AG04450 (cell line): ENCODE measurements around the gene ITPRIPL1. TPM values are rescaled to one million over a fixed set of nuclear protein-coding genes. Genes with fewer than 3 reads are reported as not detected.

ENCODE experiments used
- CTCF ChIA-PET: fragments of 300-600, 350-600 bp; formaldehyde crosslinking; extraction: SDS; loops from one replicate; lab custom pipeline; 2022; ENCODE audit warnings: antibody characterized with exemption, inconsistent platforms; lab: Charles Lee
- POLR2A ChIA-PET: fragments of 350-600 bp; formaldehyde crosslinking; extraction: SDS; loops from one replicate; lab custom pipeline; 2021; ENCODE audit warnings: antibody characterized with exemption, inconsistent platforms; lab: Yijun Ruan, JAX
- DNase-seq: peaks from one replicate; pipeline ENCODE4 v3.0.0-alpha.2; 2011; ENCODE audit warnings: low read depth, low spot score
- H3K27ac ChIP-seq: one replicate; pipeline ENCODE4 v1.5.1; 2012; ENCODE audit warnings: low read depth, low read length, control low read depth
- H3K27me3 ChIP-seq: one replicate; pipeline ENCODE4 v1.6.0; 2012; ENCODE audit warnings: low read length; ENCODE audit not compliant: control insufficient read depth, insufficient read depth
- H3K4me3 ChIP-seq: 2 replicates; pipeline ENCODE4 v1.5.1; 2011; ENCODE audit warnings: mild to moderate bottlenecking, low read depth, low read length, control low read depth
- H3K9me3 ChIP-seq: 2 replicates; pipeline ENCODE4 v1.5.1; 2012; ENCODE audit warnings: low read length; ENCODE audit not compliant: control insufficient read depth, insufficient read depth
- polyA plus RNA-seq: library from polyadenylated mRNA; depleted of rRNA; stranded (reverse); fragments of >200 nt; gene quantifications from 2 replicates; pipeline ENCODE4 v1.2.3, GENCODE V29; 2011
- TF ChIP-seq, protein P1 (sequence below): IDR thresholded peaks from 2 replicates; pipeline ENCODE4 v1.5.1; 2011; ENCODE audit warnings: low read depth, low read length, control low read depth, inconsistent platforms

Gene ITPRIPL1
- polyA plus RNA-seq, 1 experiment: 3.7 TPM

DNA sequence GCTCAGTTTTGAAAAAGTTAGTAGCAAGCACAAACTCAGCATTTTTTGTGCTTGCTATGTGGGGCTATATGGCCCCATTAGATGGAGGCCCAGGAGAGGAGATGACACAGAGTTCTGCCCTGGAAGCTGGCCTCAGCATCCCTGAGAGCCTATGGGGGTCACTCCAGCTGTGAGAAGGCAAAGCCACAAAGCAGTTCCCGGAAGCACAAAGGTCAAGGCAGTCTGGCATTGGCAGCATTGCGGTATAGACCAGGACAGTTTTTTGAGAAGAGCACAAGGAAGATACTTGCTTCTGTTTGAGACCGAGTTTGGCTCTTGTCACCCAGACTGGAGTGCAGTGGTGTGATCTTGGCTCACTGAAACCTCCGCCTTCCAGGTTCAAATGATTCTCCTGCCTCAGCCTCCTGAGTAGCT, 7.5 kb upstream of the ITPRIPL1 start:
- no peaks in the 10 kb centered on the region for H3K27me3 ChIP-seq
- no peak overlapping the region for H3K4me3 ChIP-seq
- peak overlapping the region; percentile 31 for H3K27ac ChIP-seq
- ChIA-PET CTCF (no interaction called here), POLR2A (no interaction called here)
- DNase-seq: no peak
- no peaks in the 10 kb centered on the region; the same call in 1 of the 2 replicates for H3K9me3 ChIP-seq
- TF ChIP-seq, protein P1, sequence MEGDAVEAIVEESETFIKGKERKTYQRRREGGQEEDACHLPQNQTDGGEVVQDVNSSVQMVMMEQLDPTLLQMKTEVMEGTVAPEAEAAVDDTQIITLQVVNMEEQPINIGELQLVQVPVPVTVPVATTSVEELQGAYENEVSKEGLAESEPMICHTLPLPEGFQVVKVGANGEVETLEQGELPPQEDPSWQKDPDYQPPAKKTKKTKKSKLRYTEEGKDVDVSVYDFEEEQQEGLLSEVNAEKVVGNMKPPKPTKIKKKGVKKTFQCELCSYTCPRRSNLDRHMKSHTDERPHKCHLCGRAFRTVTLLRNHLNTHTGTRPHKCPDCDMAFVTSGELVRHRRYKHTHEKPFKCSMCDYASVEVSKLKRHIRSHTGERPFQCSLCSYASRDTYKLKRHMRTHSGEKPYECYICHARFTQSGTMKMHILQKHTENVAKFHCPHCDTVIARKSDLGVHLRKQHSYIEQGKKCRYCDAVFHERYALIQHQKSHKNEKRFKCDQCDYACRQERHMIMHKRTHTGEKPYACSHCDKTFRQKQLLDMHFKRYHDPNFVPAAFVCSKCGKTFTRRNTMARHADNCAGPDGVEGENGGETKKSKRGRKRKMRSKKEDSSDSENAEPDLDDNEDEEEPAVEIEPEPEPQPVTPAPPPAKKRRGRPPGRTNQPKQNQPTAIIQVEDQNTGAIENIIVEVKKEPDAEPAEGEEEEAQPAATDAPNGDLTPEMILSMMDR: no peak

DNA sequence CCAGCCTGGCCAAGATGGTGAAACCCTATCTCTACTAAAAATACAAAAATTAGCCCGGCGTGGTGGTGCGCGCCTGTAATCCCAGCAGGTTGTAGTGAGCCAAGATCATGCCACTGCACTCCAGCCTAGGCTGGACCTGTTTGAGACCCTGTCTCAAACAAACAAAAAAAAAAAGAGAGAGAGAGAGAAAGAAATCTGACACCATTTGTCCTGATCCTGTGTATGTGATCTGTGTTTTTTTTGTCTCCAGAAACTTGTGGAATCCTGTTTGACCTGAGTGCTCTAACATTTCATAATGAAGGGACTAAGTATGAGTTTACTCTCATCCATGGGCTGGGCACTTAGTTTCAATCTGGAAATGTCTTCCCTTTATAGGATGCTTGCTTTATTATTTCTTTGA, 6.4 kb upstream of the ITPRIPL1 start:
- Histone ChIP-seq H3K4me3 (no peak overlapping the region), H3K27me3 (peaks cover 5% of the 10 kb centered on the region), H3K27ac (no peak overlapping the region), H3K9me3 (no peaks in the 10 kb centered on the region; the same call in 1 of the 2 replicates)
- ChIA-PET CTCF (no interaction called here), POLR2A (no interaction called here)
- DNase-seq: no peak
- TF ChIP-seq, protein P1: no peak

DNA sequence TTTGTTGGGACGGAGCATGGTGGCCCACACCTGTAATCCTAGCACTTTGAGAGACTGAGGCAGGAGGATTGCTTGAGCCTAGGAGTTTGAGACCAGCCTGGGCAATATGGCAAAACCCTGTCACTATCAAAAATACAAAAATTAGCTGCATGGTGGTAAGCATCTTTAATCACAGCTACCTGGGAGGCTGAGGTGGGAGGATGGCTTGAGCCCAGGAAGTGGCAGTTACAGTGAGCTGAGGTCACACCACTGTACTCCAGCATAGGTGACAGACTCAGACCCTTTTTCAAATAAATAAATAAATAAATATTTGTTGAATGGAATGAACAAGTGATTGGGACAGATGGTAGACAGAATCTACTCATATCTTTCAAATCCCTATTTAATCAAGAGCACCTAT, 5.7 kb upstream of the ITPRIPL1 start:
- POLR2A ChIA-PET: no interaction called here
- H3K27me3 ChIP-seq: peaks cover 6% of the 10 kb centered on the region
- TF ChIP-seq, protein P1: no peak
- H3K4me3 ChIP-seq: no peak overlapping the region
- CTCF ChIA-PET: no interaction called here
- DNase-seq: no peak
- no peaks in the 10 kb centered on the region; the same call in 1 of the 2 replicates for H3K9me3 ChIP-seq
- no peak overlapping the region for H3K27ac ChIP-seq

DNA sequence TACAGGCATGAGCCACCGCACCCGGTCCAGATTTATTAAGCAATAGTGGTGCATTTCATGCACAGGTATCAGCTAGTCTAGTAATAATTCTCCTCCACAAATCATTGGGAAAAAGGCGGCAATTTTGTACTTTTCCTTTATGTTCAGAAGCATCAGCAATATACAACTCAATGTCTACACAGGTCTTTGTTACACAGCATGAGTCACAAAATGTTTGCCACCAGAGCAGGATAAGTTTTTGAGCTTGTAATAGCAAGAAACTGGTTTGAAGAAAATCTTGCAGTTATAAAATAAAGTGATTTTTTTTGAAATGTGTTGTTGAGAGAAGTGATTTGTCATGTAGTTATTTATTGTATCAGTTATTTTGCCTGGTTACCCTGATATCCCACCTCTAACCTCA, 4.8 kb upstream of the ITPRIPL1 start:
- Histone ChIP-seq H3K9me3 (no peaks in the 10 kb centered on the region; the same call in 1 of the 2 replicates), H3K27me3 (peaks cover 7% of the 10 kb centered on the region)

More for the DNA sequence above, 4.8 kb upstream of the ITPRIPL1 start:
- H3K27ac ChIP-seq: no peak overlapping the region
- POLR2A ChIA-PET: interaction anchor here (0.6 to 2.1 kb wide), 3 partner anchors 10 to 20 kb away, joined by 6 to 9 read pairs (median 8); partner anchors contain the start of gene NCAPH
- CTCF ChIA-PET: interaction anchor here (0.6 kb wide), 1 partner anchor 21 kb away, joined by 4 read pairs; no protein-coding TSS in a partner anchor
- TF ChIP-seq, protein P1: no peak
- no peak overlapping the region for H3K4me3 ChIP-seq
- no peak for DNase-seq
